ENCODE measurements around the gene UBE2F. TPM values are rescaled to one million over a fixed set of nuclear protein-coding genes. Genes with fewer than 3 reads are reported as not detected.

Gene UBE2F
- polyA plus RNA-seq, 1 of the 3 experiments (the other 2 are of a cell fraction): 56.9 TPM

- H3K4me2 ChIP-seq: no peak overlapping the region
- TF ChIP-seq FOXM1 (IDR thresholded peaks at IDR 0.05; ENCODE audit: low read depth) (no peak), USF1 (IDR thresholded peaks at IDR 0.05; ENCODE audit: borderline replicate concordance, low read depth) (no peak), ELF1 (IDR thresholded peaks at IDR 0.05) (no peak), NRF1 (IDR thresholded peaks at IDR 0.05; ENCODE audit: low read depth, low read length) (no peak), GABPA (IDR thresholded peaks at IDR 0.05; ENCODE audit: low read depth) (no peak), YY1 (IDR thresholded peaks at IDR 0.05; ENCODE audit: low read depth) (no peak), EZH2phosphoT487 (IDR thresholded peaks at IDR 0.05; ENCODE audit: borderline replicate concordance, low read depth) (no peak)
- H2AFZ ChIP-seq (ENCODE audit: low read depth): no peak overlapping the region
- no peak for DNase-seq
- ChIA-PET POLR2A (no interaction called here), CTCF (interaction anchor here (3.0 to 3.7 kb wide), 2 partner anchors 9 to 19 kb away, joined by 11 to 12 read pairs; no protein-coding TSS in a partner anchor)
- H3K27ac ChIP-seq (ENCODE audit: low read depth in 2 of 2, low read length in 1 of 2): no peak overlapping the region
- no peak overlapping the region for H3K4me3 ChIP-seq (ENCODE audit: low read depth in 2 of 2, low read length in 1 of 2)
- H3K9me2 ChIP-seq: no peaks in the 10 kb centered on the region
- H3K9ac ChIP-seq: no peak overlapping the region
- H3K36me3 ChIP-seq (replicated peaks in 1 of 2; ENCODE audit: control insufficient read depth in 1 of 2, insufficient read depth in 2 of 2, low read length in 1 of 2): no peaks in the 10 kb centered on the region
- no peaks in the 10 kb centered on the region for H3K79me2 ChIP-seq (ENCODE audit: insufficient read depth)
- WGBS (ENCODE audit: low lambda C conversion rate): 73% methylated on average over 3 of the region's 3 CpGs
- H3K4me1 ChIP-seq (ENCODE audit: control insufficient read depth in 1 of 2, insufficient read depth in 2 of 2, low read depth in 1 of 2, low read length in 1 of 2): no peaks in the 10 kb centered on the region
- H3K9me3 ChIP-seq: no peaks in the 10 kb centered on the region
- no peaks in the 10 kb centered on the region for H3K27me3 ChIP-seq (ENCODE audit: insufficient read depth)
- no peaks in the 10 kb centered on the region for H3F3A ChIP-seq (replicated peaks; ENCODE audit: insufficient read depth)
- no peaks in the 10 kb centered on the region for H4K20me1 ChIP-seq (ENCODE audit: insufficient read depth)
These were observed 24.3 kb upstream of the UBE2F start for GRCh38 chr2:237942513-237942899.

GRCh38 chr2:237943395-237944094, 23.3 kb upstream of the UBE2F start:
- H3K4me2 ChIP-seq: no peak overlapping the region
- CTCF ChIA-PET: interaction anchor here (3.7 kb wide), 1 partner anchor 20 kb away, joined by 12 read pairs; no protein-coding TSS in a partner anchor
- H3K79me2 ChIP-seq (ENCODE audit: insufficient read depth): no peaks in the 10 kb centered on the region
- no peaks in the 10 kb centered on the region for H4K20me1 ChIP-seq (ENCODE audit: insufficient read depth)
- no peak overlapping the region for H3K4me3 ChIP-seq (ENCODE audit: low read depth in 2 of 2, low read length in 1 of 2)
- H3K9me2 ChIP-seq: no peaks in the 10 kb centered on the region
- DNase-seq: no peak
- no peaks in the 10 kb centered on the region for H3K36me3 ChIP-seq (replicated peaks in 1 of 2; ENCODE audit: control insufficient read depth in 1 of 2, insufficient read depth in 2 of 2, low read length in 1 of 2)
- H3K4me1 ChIP-seq (ENCODE audit: control insufficient read depth in 1 of 2, insufficient read depth in 2 of 2, low read depth in 1 of 2, low read length in 1 of 2): no peaks in the 10 kb centered on the region
- no peak overlapping the region for H3K27ac ChIP-seq (ENCODE audit: low read depth in 2 of 2, low read length in 1 of 2)
- no peaks in the 10 kb centered on the region for H3F3A ChIP-seq (replicated peaks; ENCODE audit: insufficient read depth)
- no peaks in the 10 kb centered on the region for H3K27me3 ChIP-seq (ENCODE audit: insufficient read depth)
- TF ChIP-seq FOXJ3 (CRISPR knock-in tag; IDR thresholded peaks at IDR 0.05): no peak
- TF ChIP-seq FOXM1 (IDR thresholded peaks at IDR 0.05; ENCODE audit: low read depth): no peak
- TF ChIP-seq TAF1 (IDR thresholded peaks at IDR 0.05; ENCODE audit: borderline replicate concordance, low read depth, low read length): no peak
- H3K9ac ChIP-seq: no peak overlapping the region
- no CpG with 5 or more reads among the region's 7 CpGs for WGBS (ENCODE audit: low lambda C conversion rate)
- H2AFZ ChIP-seq (ENCODE audit: low read depth): no peak overlapping the region
- POLR2A ChIA-PET: no interaction called here
- no peaks in the 10 kb centered on the region for H3K9me3 ChIP-seq

- Histone ChIP-seq H3K27ac (ENCODE audit: low read depth in 2 of 2, low read length in 1 of 2) (no peak overlapping the region), H3K79me2 (ENCODE audit: insufficient read depth) (no peaks in the 10 kb centered on the region), H3K9ac (no peak overlapping the region), H3K4me3 (ENCODE audit: low read depth in 2 of 2, low read length in 1 of 2) (no peak overlapping the region), H3K4me2 (no peak overlapping the region), H4K20me1 (ENCODE audit: insufficient read depth) (no peaks in the 10 kb centered on the region), H3K9me3 (no peaks in the 10 kb centered on the region), H3K36me3 (replicated peaks in 1 of 2; ENCODE audit: control insufficient read depth in 1 of 2, insufficient read depth in 2 of 2, low read length in 1 of 2) (no peaks in the 10 kb centered on the region), H3K4me1 (ENCODE audit: control insufficient read depth in 1 of 2, insufficient read depth in 2 of 2, low read depth in 1 of 2, low read length in 1 of 2) (no peaks in the 10 kb centered on the region), H3K27me3 (ENCODE audit: insufficient read depth) (no peaks in the 10 kb centered on the region), H2AFZ (ENCODE audit: low read depth) (no peak overlapping the region), H3F3A (replicated peaks; ENCODE audit: insufficient read depth) (no peaks in the 10 kb centered on the region), H3K9me2 (no peaks in the 10 kb centered on the region)
- ChIA-PET POLR2A (no interaction called here), CTCF (interaction anchor here (3.7 kb wide), 1 partner anchor 21 kb away, joined by 12 read pairs; no protein-coding TSS in a partner anchor)
- WGBS (ENCODE audit: low lambda C conversion rate): 43% methylated on average over 4 of the region's 4 CpGs
- no peak for DNase-seq
- TF ChIP-seq GABPA (IDR thresholded peaks at IDR 0.05; ENCODE audit: low read depth) (no peak), FOXJ3 (CRISPR knock-in tag; IDR thresholded peaks at IDR 0.05) (no peak), ELF1 (IDR thresholded peaks at IDR 0.05) (no peak), SIN3A (IDR thresholded peaks at IDR 0.05; ENCODE audit: borderline replicate concordance, low read depth, low read length) (no peak), YY1 (IDR thresholded peaks at IDR 0.05; ENCODE audit: low read depth) (no peak), FOXM1 (IDR thresholded peaks at IDR 0.05; ENCODE audit: low read depth) (no peak), RAD21 (IDR thresholded peaks at IDR 0.05; ENCODE audit: low read length) (no peak), PBX3 (IDR thresholded peaks at IDR 0.05) (no peak), NFIC (IDR thresholded peaks at IDR 0.05; ENCODE audit: borderline replicate concordance) (no peak)
- TF ChIP-seq, protein P1, sequence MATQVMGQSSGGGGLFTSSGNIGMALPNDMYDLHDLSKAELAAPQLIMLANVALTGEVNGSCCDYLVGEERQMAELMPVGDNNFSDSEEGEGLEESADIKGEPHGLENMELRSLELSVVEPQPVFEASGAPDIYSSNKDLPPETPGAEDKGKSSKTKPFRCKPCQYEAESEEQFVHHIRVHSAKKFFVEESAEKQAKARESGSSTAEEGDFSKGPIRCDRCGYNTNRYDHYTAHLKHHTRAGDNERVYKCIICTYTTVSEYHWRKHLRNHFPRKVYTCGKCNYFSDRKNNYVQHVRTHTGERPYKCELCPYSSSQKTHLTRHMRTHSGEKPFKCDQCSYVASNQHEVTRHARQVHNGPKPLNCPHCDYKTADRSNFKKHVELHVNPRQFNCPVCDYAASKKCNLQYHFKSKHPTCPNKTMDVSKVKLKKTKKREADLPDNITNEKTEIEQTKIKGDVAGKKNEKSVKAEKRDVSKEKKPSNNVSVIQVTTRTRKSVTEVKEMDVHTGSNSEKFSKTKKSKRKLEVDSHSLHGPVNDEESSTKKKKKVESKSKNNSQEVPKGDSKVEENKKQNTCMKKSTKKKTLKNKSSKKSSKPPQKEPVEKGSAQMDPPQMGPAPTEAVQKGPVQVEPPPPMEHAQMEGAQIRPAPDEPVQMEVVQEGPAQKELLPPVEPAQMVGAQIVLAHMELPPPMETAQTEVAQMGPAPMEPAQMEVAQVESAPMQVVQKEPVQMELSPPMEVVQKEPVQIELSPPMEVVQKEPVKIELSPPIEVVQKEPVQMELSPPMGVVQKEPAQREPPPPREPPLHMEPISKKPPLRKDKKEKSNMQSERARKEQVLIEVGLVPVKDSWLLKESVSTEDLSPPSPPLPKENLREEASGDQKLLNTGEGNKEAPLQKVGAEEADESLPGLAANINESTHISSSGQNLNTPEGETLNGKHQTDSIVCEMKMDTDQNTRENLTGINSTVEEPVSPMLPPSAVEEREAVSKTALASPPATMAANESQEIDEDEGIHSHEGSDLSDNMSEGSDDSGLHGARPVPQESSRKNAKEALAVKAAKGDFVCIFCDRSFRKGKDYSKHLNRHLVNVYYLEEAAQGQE (IDR thresholded peaks at IDR 0.05; ENCODE audit: low read depth, low read length): no peak
These were observed 22.5 kb upstream of the UBE2F start for GRCh38 chr2:237944302-237944701.
